HL-60 (cell line): ENCODE results near the gene LBH.
A peak's percentile ranks its signal among the peaks of the same experiment; 100 is the strongest.

Source experiments
- DNase-seq, 2 experiments: peaks; one replicate each; pipeline ENCODE4 v3.0.0-alpha.2; 2010 to 2020; ENCODE audit warnings: low read depth in 1 of 2, low spot score in 1 of 2
- H3K27ac ChIP-seq: fragments of 250-450 bp; sonication (Bioruptor Pico); replicated peaks from 2 replicates; pipeline ENCODE4 v1.5.1; 2020; ENCODE audit warnings: mild to moderate bottlenecking, moderate library complexity
- H3K27me3 ChIP-seq: fragments of 250-450 bp; sonication (Bioruptor Pico); 2 replicates; pipeline ENCODE4 v1.5.1; 2021; ENCODE audit warnings: mild to moderate bottlenecking, moderate library complexity; ENCODE audit not compliant: insufficient read depth, poor library complexity, severe bottlenecking
- H3K4me3 ChIP-seq: replicated peaks from 2 replicates; pipeline ENCODE4 v1.5.1; 2011; ENCODE audit warnings: mild to moderate bottlenecking, control low read depth, low read length; ENCODE audit not compliant: insufficient read depth
- CTCF ChIP-seq: IDR thresholded peaks from one replicate; pipeline ENCODE4 v1.5.1; 2011; ENCODE audit warnings: low read length, control low read depth, inconsistent platforms; ENCODE audit not compliant: insufficient read depth
- GABPA ChIP-seq: IDR thresholded peaks from 2 replicates; pipeline ENCODE4 v1.6.1; 2012; ENCODE audit warnings: low read depth
- POLR2AphosphoS5 ChIP-seq: IDR thresholded peaks from 2 replicates; pipeline ENCODE4 v1.6.1; 2012; ENCODE audit warnings: low read depth
- REST ChIP-seq: IDR thresholded peaks from 2 replicates; pipeline ENCODE4 v1.6.1; 2012; ENCODE audit warnings: low read depth; ENCODE audit not compliant: insufficient replicate concordance
- SPI1 ChIP-seq: IDR thresholded peaks from 2 replicates; pipeline ENCODE4 v1.6.1; 2012; ENCODE audit warnings: low read depth, mild to moderate bottlenecking, borderline replicate concordance

The LBH gene

GRCh38 chr2:30205456-30205855 lies 25.9 kb upstream of the LBH start:
- no peak for TF ChIP-seq CTCF
- no peak for TF ChIP-seq GABPA
- TF ChIP-seq POLR2AphosphoS5 = no peak
- TF ChIP-seq REST = no peak
- TF ChIP-seq SPI1 = no peak
- no peak for DNase-seq
- Histone ChIP-seq H3K27ac (no peak overlapping the region), H3K4me3 (no peak overlapping the region), H3K27me3 (no peaks in the 10 kb centered on the region)

DNA sequence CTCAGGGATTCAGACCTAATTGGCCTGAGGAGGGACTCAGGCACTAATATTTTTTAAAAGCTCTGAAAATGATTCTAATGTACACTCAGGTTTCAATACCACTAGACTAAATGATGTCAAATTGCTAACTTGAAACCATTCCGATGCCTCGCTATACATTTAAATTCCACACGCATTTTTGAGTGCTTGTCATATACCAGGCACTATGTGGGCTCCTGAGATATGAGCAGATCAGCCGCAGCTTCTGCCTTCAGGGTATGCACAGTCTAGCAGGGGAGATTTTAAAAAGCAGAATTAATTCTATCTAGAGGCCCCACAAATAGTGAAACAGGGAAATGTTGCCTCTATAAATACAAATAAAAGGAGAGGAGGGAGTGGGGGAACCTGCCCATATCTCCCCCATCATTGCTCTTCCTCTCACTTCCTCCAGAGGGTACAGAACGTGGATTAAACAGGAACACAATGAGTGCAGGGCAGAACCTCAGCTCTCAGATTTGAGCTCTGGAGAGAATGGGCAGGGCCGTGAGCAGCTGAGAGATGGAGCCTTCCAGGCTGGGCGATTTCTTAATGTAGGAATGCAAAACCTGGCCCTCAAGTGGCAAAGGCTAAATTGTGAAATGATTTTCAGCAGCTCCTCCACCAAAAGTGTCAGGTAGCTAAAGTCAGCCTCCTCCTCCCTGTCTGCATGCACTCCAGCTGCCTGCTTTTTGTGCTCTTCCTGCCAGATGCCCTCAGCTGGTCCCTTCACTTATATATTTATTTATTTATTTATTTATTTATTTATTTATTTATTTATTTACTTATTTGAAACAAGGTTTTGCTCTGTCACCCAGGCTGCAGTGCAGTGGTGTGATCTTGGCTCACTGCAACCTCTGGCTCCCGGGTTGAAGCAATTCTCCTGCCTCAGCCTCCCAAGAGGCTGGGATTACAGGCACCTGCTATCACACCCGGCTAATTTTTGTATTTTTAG lies 24.6 kb upstream of the LBH start:
- TF ChIP-seq POLR2AphosphoS5 = no peak
- no peak for TF ChIP-seq CTCF
- TF ChIP-seq SPI1 = no peak
- TF ChIP-seq REST = no peak
- TF ChIP-seq GABPA = no peak
- Histone ChIP-seq H3K27ac (no peak overlapping the region), H3K27me3 (no peaks in the 10 kb centered on the region), H3K4me3 (no peak overlapping the region)
- DNase-seq = no peak

DNA sequence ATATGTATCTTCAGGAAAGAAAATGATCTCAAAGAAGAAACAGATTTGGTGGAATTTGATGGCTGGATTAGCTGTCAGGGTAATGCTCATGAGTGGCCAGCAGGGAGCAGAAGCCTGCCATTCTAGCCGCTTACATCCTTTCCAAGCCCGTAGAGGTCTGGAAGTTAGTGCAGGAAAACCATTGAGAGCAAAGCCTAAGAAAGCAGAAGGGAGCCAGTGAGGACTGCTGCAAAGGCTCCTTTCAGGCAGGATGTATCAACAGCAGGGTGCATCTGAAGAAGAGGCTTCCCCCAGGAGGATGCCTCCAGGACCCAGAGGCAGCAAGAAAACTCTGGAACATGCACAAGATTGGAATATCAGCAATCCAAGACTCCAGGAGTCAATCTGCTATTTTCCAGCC lies 22.9 kb upstream of the LBH start:
- Histone ChIP-seq H3K27ac (no peak overlapping the region), H3K4me3 (no peak overlapping the region), H3K27me3 (no peaks in the 10 kb centered on the region)
- no peak for TF ChIP-seq GABPA
- TF ChIP-seq POLR2AphosphoS5 = no peak
- peak; percentile 70 for TF ChIP-seq CTCF
- TF ChIP-seq SPI1 = no peak
- DNase-seq = peak in 1 of 2 experiments; percentile 30

- no peak for DNase-seq
- Histone ChIP-seq H3K27me3 (no peaks in the 10 kb centered on the region), H3K4me3 (no peak overlapping the region), H3K27ac (no peak overlapping the region)
- no peak for TF ChIP-seq GABPA
- TF ChIP-seq REST = no peak
- no peak for TF ChIP-seq CTCF
- TF ChIP-seq SPI1 = no peak
- no peak for TF ChIP-seq POLR2AphosphoS5
These were observed 22.1 kb upstream of the LBH start for GRCh38 chr2:30209227-30209626.
